Smooth muscle cell (in vitro differentiated cells): Measurements from ENCODE around the gene ZNF521. TPM values are rescaled to one million over a fixed set of nuclear protein-coding genes. Genes with fewer than 3 reads are reported as not detected.

ENCODE experiments used
- DNase-seq: peaks from one replicate; lab custom pipeline; 2025; ENCODE audit not compliant: unreplicated experiment; lab: John Stamatoyannopoulos, UW
- H2AFZ ChIP-seq: fragments of 200-600 bp; sonication (generic); 2 replicates; pipeline ENCODE4 v1.6.0; 2016; ENCODE audit warnings: antibody characterized with exemption, low read depth, mild to moderate bottlenecking
- H3F3A ChIP-seq: fragments of 200-600 bp; sonication (generic); 2 replicates; pipeline ENCODE4 v1.6.0; 2017; ENCODE audit warnings: antibody characterized with exemption, low read depth
- H3K27ac ChIP-seq: fragments of 200-600 bp; sonication (generic); 2 replicates; pipeline ENCODE4 v1.5.1; 2016; ENCODE audit warnings: low read depth, mild to moderate bottlenecking
- H3K27me3 ChIP-seq: fragments of 200-600 bp; sonication (generic); 2 replicates; pipeline ENCODE4 v1.6.1; 2016; ENCODE audit warnings: low read depth, mild to moderate bottlenecking
- H3K36me3 ChIP-seq: fragments of 200-600 bp; sonication (generic); 2 replicates; pipeline ENCODE4 v1.5.1; 2016; ENCODE audit warnings: low read depth
- H3K4me1 ChIP-seq: fragments of 200-600 bp; sonication (generic); 2 replicates; pipeline ENCODE4 v1.5.1; 2016; ENCODE audit warnings: low read depth
- H3K4me2 ChIP-seq: fragments of 200-600 bp; sonication (generic); 2 replicates; pipeline ENCODE4 v1.6.0; 2016; ENCODE audit warnings: mild to moderate bottlenecking
- H3K4me3 ChIP-seq: fragments of 200-600 bp; sonication (generic); 2 replicates; pipeline ENCODE4 v1.5.1; 2016; ENCODE audit warnings: mild to moderate bottlenecking
- H3K79me2 ChIP-seq: fragments of 200-600 bp; sonication (generic); 2 replicates; pipeline ENCODE4 v1.6.0; 2016; ENCODE audit warnings: low read depth, mild to moderate bottlenecking
- H3K9ac ChIP-seq: fragments of 200-600 bp; sonication (generic); 2 replicates; pipeline ENCODE4 v1.6.0; 2016; ENCODE audit warnings: low read depth
- H3K9me3 ChIP-seq: fragments of 200-600 bp; sonication (generic); replicated peaks from 2 replicates; pipeline ENCODE4 v1.5.1; 2016; ENCODE audit warnings: low read depth
- H4K20me1 ChIP-seq: fragments of 200-600 bp; sonication (generic); 2 replicates; pipeline ENCODE4 v1.6.0; 2016; ENCODE audit warnings: low read depth
- CTCF ChIP-seq: fragments of 200-600 bp; sonication (generic); IDR thresholded peaks from 2 replicates; pipeline ENCODE4 v1.5.1; 2017; ENCODE audit warnings: borderline replicate concordance, mild to moderate bottlenecking, antibody characterized with exemption; ENCODE audit not compliant: insufficient read depth, poor library complexity, severe bottlenecking
- WGBS: methylation state at CpG from one replicate; pipeline ENCODE4 v1.1.7; 2016; ENCODE audit warnings: low lambda C conversion rate; 5-methylcytosine and 5-hydroxymethylcytosine counted together
- polyA plus RNA-seq: library from polyadenylated mRNA; unstranded; fragments of >200 nt; fragmentation: Nextera tagmentation; extraction: Ambion mirVana; gene quantifications from 2 replicates; pipeline ENCODE4 v1.2.1, GENCODE V29; 2016
- total RNA-seq: library from RNA; depleted of rRNA; stranded (reverse); fragments of >200 nt; gene quantifications from 2 replicates; pipeline ENCODE4 v1.2.3, GENCODE V29; 2014

The ZNF521 gene
- total and polyA plus RNA-seq, 2 experiments from 2014 or later, result 19.9 to 36.4 TPM

GRCh38 chr18:25061395-25061794 lies 290.6 kb downstream of the ZNF521 start:
- H3K4me3 ChIP-seq, result no peak overlapping the region
- no peaks in the 10 kb centered on the region for H3K79me2 ChIP-seq
- H3K27ac ChIP-seq, result no peak overlapping the region
- no peaks in the 10 kb centered on the region for H3F3A ChIP-seq
- no peaks in the 10 kb centered on the region for H4K20me1 ChIP-seq
- no peak for DNase-seq
- TF ChIP-seq CTCF, result no peak
- H3K36me3 ChIP-seq, result no peaks in the 10 kb centered on the region
- H3K27me3 ChIP-seq, result no peaks in the 10 kb centered on the region
- H3K9ac ChIP-seq, result no peak overlapping the region
- H3K4me2 ChIP-seq, result no peak overlapping the region
- H2AFZ ChIP-seq, result no peak overlapping the region
- H3K4me1 ChIP-seq, result no peaks in the 10 kb centered on the region
- 94% methylated on average over 2 of the region's 2 CpGs for WGBS
- no peaks in the 10 kb centered on the region for H3K9me3 ChIP-seq

- Histone ChIP-seq H2AFZ (no peak overlapping the region), H3K9ac (no peak overlapping the region), H4K20me1 (no peaks in the 10 kb centered on the region), H3F3A (no peaks in the 10 kb centered on the region), H3K27me3 (no peaks in the 10 kb centered on the region), H3K4me2 (no peak overlapping the region), H3K4me1 (no peaks in the 10 kb centered on the region), H3K36me3 (no peaks in the 10 kb centered on the region), H3K9me3 (no peaks in the 10 kb centered on the region), H3K4me3 (no peak overlapping the region), H3K27ac (no peak overlapping the region), H3K79me2 (no peaks in the 10 kb centered on the region)
- no peak for DNase-seq
- WGBS, result 85% methylated on average over 5 of the region's 5 CpGs
- no peak for TF ChIP-seq CTCF
Observed at GRCh38 chr18:25058521-25058920, 293.4 kb downstream of the ZNF521 start.

GRCh38 chr18:25057491-25058050 lies 294.4 kb downstream of the ZNF521 start:
- 98% methylated on average over 7 of the region's 7 CpGs for WGBS
- no peaks in the 10 kb centered on the region for H3K27me3 ChIP-seq
- no peak for TF ChIP-seq CTCF
- no peak overlapping the region for H3K9ac ChIP-seq
- no peak overlapping the region for H3K4me2 ChIP-seq
- no peak overlapping the region for H2AFZ ChIP-seq
- H3K4me1 ChIP-seq, result no peaks in the 10 kb centered on the region
- no peaks in the 10 kb centered on the region for H4K20me1 ChIP-seq
- H3F3A ChIP-seq, result no peaks in the 10 kb centered on the region
- no peaks in the 10 kb centered on the region for H3K9me3 ChIP-seq
- no peaks in the 10 kb centered on the region for H3K79me2 ChIP-seq
- H3K4me3 ChIP-seq, result no peak overlapping the region
- DNase-seq, result no peak
- H3K27ac ChIP-seq, result no peak overlapping the region
- no peaks in the 10 kb centered on the region for H3K36me3 ChIP-seq

GRCh38 chr18:25056429-25056828 lies 295.5 kb downstream of the ZNF521 start:
- 87% methylated on average over 8 of the region's 8 CpGs for WGBS
- Histone ChIP-seq H3K27me3 (no peaks in the 10 kb centered on the region), H3K27ac (no peak overlapping the region), H3K9me3 (no peaks in the 10 kb centered on the region), H3K4me1 (no peaks in the 10 kb centered on the region), H4K20me1 (no peaks in the 10 kb centered on the region), H3F3A (no peaks in the 10 kb centered on the region), H3K4me2 (no peak overlapping the region), H3K9ac (no peak overlapping the region), H3K79me2 (no peaks in the 10 kb centered on the region), H3K36me3 (no peaks in the 10 kb centered on the region), H3K4me3 (no peak overlapping the region), H2AFZ (no peak overlapping the region)
- TF ChIP-seq CTCF, result no peak
- no peak for DNase-seq
